ENCODE measurements around the gene MYH7. TPM values are rescaled to one million over a fixed set of nuclear protein-coding genes. Genes with fewer than 3 reads are reported as not detected.

MYH7 gene
- total and polyA plus RNA-seq, 2 donors (not counting 1 experiment from before 2014, with no cell fraction given) = not detected

- H3K4me2 ChIP-seq (ENCODE audit: extremely low read depth, insufficient read depth, low read length) = no peak overlapping the region
- no peak for TF ChIP-seq EZH2 (IDR thresholded peaks at IDR 0.05; ENCODE audit: low read length, missing control alignments)
- TF ChIP-seq, protein P1, sequence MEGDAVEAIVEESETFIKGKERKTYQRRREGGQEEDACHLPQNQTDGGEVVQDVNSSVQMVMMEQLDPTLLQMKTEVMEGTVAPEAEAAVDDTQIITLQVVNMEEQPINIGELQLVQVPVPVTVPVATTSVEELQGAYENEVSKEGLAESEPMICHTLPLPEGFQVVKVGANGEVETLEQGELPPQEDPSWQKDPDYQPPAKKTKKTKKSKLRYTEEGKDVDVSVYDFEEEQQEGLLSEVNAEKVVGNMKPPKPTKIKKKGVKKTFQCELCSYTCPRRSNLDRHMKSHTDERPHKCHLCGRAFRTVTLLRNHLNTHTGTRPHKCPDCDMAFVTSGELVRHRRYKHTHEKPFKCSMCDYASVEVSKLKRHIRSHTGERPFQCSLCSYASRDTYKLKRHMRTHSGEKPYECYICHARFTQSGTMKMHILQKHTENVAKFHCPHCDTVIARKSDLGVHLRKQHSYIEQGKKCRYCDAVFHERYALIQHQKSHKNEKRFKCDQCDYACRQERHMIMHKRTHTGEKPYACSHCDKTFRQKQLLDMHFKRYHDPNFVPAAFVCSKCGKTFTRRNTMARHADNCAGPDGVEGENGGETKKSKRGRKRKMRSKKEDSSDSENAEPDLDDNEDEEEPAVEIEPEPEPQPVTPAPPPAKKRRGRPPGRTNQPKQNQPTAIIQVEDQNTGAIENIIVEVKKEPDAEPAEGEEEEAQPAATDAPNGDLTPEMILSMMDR (conservative IDR thresholded peaks at IDR 0.05 in 1 of 2, IDR thresholded peaks at IDR 0.05 in 1 of 2; ENCODE audit: low read depth in 1 of 2, low read length in 2 of 2) = no peak
- no peaks in the 10 kb centered on the region for H3K4me1 ChIP-seq (ENCODE audit: control insufficient read depth, extremely low read depth, insufficient read depth, low read length)
- DNase-seq (ENCODE audit: low read depth in 2 of 2) = no peak
- peaks cover 6% of the 10 kb centered on the region for H3K27me3 ChIP-seq (ENCODE audit: control insufficient read depth, insufficient read depth, low read length)
- no peak overlapping the region for H3K9ac ChIP-seq (ENCODE audit: insufficient read depth, low read length)
- no peaks in the 10 kb centered on the region for H3K79me2 ChIP-seq (ENCODE audit: control insufficient read depth, insufficient read depth, low read length)
- no peaks in the 10 kb centered on the region for H4K20me1 ChIP-seq (ENCODE audit: control insufficient read depth, extremely low read depth, insufficient read depth, low read length)
- no peak overlapping the region for H2AFZ ChIP-seq (ENCODE audit: low read length)
- no peak overlapping the region for H3K27ac ChIP-seq (ENCODE audit: insufficient read depth, low read length)
- no peaks in the 10 kb centered on the region for H3K36me3 ChIP-seq (ENCODE audit: control insufficient read depth, insufficient read depth, low read length)
- H3K4me3 ChIP-seq (replicated peaks in 1 of 4; ENCODE audit: control extremely low read depth in 1 of 4, insufficient read depth in 1 of 4, low read depth in 3 of 4, low read length in 4 of 4) = no peak overlapping the region
- H3K9me3 ChIP-seq (ENCODE audit: control insufficient read depth, insufficient read depth, low read depth, low read length) = no peaks in the 10 kb centered on the region
These were observed 26.0 kb downstream of the MYH7 start for GRCh38 chr14:23409475-23409874.

DNA sequence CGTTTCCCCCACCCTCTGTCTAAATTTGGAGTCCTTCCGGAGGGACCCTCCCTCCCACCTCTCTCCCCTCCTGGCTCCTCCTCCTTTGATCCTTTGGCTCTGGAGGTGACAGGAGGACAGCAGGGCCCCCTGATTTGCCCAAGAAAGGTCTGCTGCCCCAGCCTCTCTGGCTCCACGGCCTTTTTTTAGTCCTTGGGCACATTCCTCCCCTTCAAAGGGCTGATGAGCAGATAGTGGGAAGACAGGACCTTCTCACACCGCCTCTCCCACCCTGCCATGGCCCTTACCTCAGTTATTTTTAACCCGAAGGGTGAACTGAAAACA lies 27.2 kb downstream of the MYH7 start:
- H3K4me2 ChIP-seq (ENCODE audit: extremely low read depth, insufficient read depth, low read length) = no peak overlapping the region
- H4K20me1 ChIP-seq (ENCODE audit: control insufficient read depth, extremely low read depth, insufficient read depth, low read length) = no peaks in the 10 kb centered on the region
- H3K27ac ChIP-seq (ENCODE audit: insufficient read depth, low read length) = no peak overlapping the region
- H2AFZ ChIP-seq (ENCODE audit: low read length) = no peak overlapping the region
- H3K36me3 ChIP-seq (ENCODE audit: control insufficient read depth, insufficient read depth, low read length) = no peaks in the 10 kb centered on the region
- no peaks in the 10 kb centered on the region for H3K4me1 ChIP-seq (ENCODE audit: control insufficient read depth, extremely low read depth, insufficient read depth, low read length)
- no peak for DNase-seq (ENCODE audit: low read depth in 2 of 2)
- no peak overlapping the region for H3K9ac ChIP-seq (ENCODE audit: insufficient read depth, low read length)
- no peaks in the 10 kb centered on the region for H3K9me3 ChIP-seq (ENCODE audit: control insufficient read depth, insufficient read depth, low read depth, low read length)
- no peak overlapping the region for H3K4me3 ChIP-seq (replicated peaks in 1 of 4; ENCODE audit: control extremely low read depth in 1 of 4, insufficient read depth in 1 of 4, low read depth in 3 of 4, low read length in 4 of 4)
- H3K79me2 ChIP-seq (ENCODE audit: control insufficient read depth, insufficient read depth, low read length) = no peaks in the 10 kb centered on the region
- TF ChIP-seq, protein P1 (conservative IDR thresholded peaks at IDR 0.05 in 1 of 2, IDR thresholded peaks at IDR 0.05 in 1 of 2; ENCODE audit: low read depth in 1 of 2, low read length in 2 of 2) = no peak
- TF ChIP-seq EZH2 (IDR thresholded peaks at IDR 0.05; ENCODE audit: low read length, missing control alignments) = no peak
- peaks cover 6% of the 10 kb centered on the region for H3K27me3 ChIP-seq (ENCODE audit: control insufficient read depth, insufficient read depth, low read length)

- Histone ChIP-seq H3K4me1 (ENCODE audit: control insufficient read depth, extremely low read depth, insufficient read depth, low read length) (no peaks in the 10 kb centered on the region), H3K4me3 (replicated peaks in 1 of 4; ENCODE audit: control extremely low read depth in 1 of 4, insufficient read depth in 1 of 4, low read depth in 3 of 4, low read length in 4 of 4) (no peak within 1 kb of the TSS), H3K9ac (ENCODE audit: insufficient read depth, low read length) (no peak within 1 kb of the TSS), H4K20me1 (ENCODE audit: control insufficient read depth, extremely low read depth, insufficient read depth, low read length) (no peaks in the 10 kb centered on the region), H3K4me2 (ENCODE audit: extremely low read depth, insufficient read depth, low read length) (no peak within 1 kb of the TSS), H3K9me3 (ENCODE audit: control insufficient read depth, insufficient read depth, low read depth, low read length) (no peaks in the 10 kb centered on the region), H2AFZ (ENCODE audit: low read length) (no peak within 1 kb of the TSS), H3K79me2 (ENCODE audit: control insufficient read depth, insufficient read depth, low read length) (no peaks in the 10 kb centered on the region), H3K27ac (ENCODE audit: insufficient read depth, low read length) (no peak within 1 kb of the TSS), H3K27me3 (ENCODE audit: control insufficient read depth, insufficient read depth, low read length) (peaks cover 6% of the 10 kb centered on the region), H3K36me3 (ENCODE audit: control insufficient read depth, insufficient read depth, low read length) (no peaks in the 10 kb centered on the region)
- TF ChIP-seq, protein P1 (conservative IDR thresholded peaks at IDR 0.05 in 1 of 2, IDR thresholded peaks at IDR 0.05 in 1 of 2; ENCODE audit: low read depth in 1 of 2, low read length in 2 of 2) = no peak
- no peak for TF ChIP-seq EZH2 (IDR thresholded peaks at IDR 0.05; ENCODE audit: low read length, missing control alignments)
- no peak for DNase-seq (ENCODE audit: low read depth in 2 of 2)
These were observed 27.7 kb downstream of the MYH7 start, which contains the start of gene MYH6 for GRCh38 chr14:23407516-23408306. MYH6 (minus strand) TSS chr14:23408273; CDS start chr14:23407223, 1,050 bp downstream.
